Measurements from ENCODE around the gene CCN6.

The CCN6 gene

DNA sequence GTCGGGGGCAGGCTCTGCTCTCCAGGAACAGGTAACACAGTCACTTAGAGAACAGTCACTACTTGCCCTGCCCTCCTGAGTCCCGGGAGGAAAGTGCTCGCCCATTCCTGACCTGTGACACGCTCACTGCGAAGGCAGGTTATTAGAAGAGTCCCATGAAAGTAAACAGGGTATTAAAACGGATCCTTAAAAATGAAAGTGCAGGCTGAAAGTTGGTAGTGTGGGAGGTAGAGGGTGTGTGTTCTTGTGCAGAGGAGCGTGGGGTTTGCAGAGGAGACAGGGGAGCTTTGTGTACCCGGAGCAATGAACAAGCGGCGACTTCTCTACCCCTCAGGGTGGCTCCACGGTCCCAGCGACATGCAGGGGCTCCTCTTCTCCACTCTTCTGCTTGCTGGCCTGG is at the start of gene CCN6:
Gene CCN6, plus strand, starts transcription at position 104 of the 400 bp plus-strand sequence. Its CDS starts 254 bp downstream, at position 358.
- no peak for DNase-seq

DNA sequence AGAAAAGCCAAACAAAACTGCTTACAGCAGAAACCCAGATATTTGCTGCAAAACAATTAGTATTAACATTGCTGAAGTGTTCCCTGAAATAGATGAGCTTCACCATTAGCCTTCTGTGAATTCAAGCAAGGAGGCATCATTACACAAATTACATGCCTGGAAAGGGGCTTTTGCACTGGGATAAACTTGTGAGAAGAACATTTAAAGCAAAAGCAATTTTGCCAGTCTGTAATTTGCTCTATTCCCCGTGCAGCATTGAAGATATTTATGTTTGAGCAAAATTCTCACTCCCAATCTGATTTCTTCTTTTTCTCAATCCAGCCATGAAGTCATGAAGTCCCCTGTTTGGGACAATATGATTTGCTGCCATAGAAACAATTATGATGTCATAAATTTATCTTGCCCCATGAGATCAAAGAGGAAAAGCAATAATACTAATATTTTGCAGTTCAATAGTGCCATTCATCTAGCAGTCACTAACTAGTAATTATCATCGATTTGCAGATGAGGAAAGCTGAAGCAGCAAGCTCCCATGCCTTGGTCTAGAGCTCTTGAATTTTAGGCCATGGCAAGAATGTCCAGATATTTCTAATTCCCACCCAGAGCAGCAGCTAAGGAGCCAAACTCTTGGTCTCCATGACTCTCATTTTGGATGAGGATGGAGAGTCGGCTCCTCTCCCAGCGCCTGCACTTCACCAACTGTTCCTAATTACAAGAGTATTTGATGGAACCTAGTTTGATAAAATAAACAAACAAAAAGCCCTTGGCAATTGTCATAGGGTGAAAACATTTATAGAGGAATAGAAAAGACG is 49.5 kb upstream of the CCN6 start:
- DNase-seq: no peak

DNA sequence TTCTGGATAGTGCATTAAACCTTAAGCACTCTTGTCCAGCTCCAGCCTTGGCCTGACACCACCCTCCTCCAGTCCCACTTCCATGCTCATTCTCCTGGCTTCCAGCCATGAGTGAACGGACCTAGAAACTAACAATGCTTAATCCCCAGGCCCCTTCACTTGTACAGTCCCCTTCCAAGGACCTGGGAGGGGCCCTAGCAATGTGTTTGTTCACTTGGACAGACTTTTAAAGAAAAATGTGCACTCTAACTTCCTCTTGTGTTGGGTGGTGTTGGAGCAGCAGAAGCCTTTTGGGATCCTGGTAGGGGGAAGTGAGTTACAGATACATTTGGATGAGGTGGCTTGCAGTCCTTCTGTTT is 48.9 kb upstream of the CCN6 start:
- DNase-seq: no peak

DNA sequence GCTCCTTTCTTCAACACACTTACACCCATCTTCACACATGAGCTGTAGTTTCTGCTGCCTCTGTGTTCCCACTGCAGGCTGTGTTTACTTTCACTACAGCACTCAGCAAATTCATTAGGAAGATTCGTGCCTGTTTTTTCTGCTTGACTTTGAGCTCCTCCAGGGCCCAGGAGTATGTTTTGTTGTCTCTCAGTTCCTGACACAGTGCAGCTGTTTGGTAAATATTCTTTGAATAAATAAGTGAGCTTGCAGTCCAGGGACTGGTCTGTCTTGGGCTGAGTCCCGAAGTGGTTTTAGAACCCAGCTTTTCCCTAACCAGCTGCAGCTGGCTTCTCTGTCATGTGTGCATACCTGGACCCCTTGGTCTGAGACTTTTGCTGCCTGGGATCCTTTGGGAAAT is 46.6 kb upstream of the CCN6 start:
- no peak for DNase-seq

DNA sequence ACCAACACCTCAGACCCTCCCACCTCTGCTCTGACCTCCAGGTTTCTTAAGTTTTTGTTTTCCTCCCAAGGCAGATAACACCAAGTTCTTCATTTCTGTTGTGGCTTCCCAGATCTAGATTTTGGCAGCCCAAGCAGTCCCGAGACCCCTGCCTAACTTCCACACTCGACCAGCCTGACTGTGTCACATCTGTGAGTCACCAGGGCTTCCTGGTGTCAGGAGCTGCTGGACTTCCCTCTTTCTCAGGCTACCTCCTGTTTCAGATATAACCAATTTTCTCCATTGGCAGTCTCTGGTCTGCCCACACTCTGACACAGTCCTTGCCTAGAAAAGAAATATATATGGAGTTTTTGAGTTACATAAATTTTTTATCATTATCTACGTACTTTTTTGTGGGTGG is 46.1 kb upstream of the CCN6 start:
- no peak for DNase-seq

DNA sequence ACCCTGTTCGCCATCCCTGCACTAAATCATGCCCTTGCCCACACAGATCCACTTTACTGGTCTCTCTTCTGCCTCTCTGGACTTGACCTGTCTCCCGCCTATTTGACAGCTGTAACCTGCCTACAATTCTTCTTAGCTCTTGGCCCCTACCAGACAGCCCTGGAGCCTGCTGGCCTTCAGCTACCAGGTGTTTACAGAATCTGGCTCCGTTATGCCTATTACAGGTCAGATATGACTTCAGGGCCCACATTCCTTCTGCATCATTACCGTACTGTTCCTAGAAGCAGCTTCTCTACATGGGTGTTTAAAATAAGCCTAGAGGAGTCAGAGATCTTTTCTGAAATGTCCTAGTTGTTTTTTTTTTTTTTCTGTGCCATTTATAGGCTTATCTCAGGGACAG is 45.4 kb upstream of the CCN6 start:
- DNase-seq: no peak

DNA sequence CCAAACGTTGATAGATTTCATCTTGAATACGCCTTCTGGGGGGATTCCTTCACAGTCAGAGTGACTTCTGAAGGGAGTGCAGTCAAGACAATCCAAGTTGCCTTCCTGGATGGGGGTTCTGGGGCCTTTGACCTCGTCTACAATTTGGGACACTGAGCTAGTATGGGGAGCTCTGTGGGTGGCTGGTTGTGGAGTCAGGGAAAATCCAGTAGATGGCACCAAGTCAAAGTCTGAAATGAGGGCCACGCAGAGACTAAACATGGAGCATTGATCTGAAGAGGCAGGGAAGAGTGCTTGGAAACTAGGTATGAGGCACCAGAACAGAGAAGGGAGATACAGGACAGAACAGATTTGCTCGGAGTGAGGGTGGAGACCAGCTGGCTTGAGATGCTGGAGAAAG is 43.6 kb upstream of the CCN6 start:
- DNase-seq: no peak

DNA sequence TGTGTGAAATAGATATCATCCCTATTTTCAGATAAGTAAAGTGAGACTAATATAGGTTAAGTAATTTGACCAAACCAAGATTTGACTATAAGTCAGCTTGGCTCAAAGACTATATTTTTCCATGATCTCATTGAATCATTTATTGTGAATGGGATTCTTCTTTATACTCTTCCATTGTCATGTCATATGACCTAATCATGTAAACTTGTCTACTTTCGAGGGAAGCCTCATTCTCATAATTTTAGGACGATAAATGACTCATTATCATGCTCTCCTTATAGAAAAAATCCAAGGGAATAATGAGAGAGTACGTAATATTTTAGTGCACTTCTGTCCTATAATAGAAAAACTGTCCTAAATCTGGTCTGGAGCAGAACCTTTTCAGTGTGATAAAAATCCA is 40.9 kb upstream of the CCN6 start:
- no peak for DNase-seq

DNA sequence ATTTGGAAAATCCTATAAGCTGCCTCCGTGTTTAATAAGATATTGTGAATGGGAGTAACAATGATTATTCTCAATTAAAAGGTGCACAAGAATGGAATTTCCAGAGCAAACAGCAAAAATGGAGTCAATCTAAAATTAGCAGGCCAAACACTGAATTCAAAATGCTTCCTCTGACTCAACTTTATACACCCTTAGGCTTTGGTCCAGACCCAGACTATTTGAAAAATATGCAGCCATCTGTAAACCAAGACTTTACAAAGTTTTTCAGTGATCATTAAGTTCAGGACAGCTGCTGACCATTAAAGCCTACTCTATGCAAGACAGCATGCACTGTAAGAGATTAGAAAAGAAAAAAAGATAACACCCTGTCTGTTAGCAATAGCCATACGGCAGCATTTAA is 39.4 kb upstream of the CCN6 start:
- no peak for DNase-seq

DNA sequence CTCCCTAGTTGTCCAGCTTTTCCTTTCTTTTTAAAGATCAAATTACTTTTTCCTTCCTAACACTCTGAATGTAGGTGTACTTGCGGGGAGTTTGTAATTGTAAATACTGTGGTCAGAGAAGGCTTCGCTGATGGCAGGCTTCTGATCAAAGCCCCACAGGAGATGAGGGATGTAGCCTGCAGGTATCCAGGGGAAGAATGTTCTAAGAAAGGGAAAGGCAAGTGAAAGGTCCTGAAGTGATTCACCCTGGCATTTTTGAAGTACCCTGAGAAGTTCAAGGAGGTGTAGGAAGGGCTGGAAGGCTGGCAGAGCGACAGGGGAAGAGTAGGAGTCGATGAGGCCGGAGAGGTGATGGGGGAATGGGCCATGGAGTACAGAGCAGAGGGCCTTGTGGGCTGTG is 38.2 kb upstream of the CCN6 start:
- no peak for DNase-seq

DNA sequence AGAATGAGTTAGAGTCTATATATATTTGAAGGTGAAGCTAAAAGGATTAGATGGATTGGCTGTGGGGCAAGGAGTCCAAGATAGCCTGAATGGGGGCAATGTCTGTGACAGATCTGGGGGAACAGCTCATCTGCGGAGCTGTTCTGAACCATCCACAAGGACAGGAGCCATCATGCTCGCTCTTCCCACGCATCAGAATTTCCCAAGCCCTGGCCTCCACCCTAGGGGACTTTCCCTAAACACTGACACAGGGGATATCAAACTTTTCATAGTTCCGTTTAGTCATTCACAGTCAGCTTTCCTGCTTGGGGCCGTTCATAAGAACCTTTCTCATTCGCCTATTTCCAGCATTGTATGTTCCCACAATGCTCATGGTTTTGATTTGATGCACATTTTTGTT is 37.6 kb upstream of the CCN6 start:
- DNase-seq: no peak

DNA sequence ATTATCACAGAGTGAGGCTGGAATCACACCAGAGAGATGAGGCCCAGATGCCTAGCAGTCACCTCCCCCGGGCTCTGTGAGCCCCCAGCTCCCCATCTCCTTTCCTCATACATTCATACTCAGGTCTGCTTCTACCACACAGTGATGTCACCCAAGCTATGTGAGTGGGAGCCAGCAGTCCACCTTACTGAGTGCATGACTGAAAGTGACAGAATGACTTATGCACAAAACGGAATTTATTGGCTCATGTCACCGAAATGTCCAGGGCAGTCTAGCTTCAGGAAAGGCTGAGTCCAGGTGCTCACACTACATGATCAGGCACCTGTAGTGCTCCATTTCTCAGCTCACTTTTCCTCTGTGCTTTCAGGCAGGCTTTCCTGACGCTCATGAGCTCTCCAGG is 36.7 kb upstream of the CCN6 start:
- no peak for DNase-seq

DNA sequence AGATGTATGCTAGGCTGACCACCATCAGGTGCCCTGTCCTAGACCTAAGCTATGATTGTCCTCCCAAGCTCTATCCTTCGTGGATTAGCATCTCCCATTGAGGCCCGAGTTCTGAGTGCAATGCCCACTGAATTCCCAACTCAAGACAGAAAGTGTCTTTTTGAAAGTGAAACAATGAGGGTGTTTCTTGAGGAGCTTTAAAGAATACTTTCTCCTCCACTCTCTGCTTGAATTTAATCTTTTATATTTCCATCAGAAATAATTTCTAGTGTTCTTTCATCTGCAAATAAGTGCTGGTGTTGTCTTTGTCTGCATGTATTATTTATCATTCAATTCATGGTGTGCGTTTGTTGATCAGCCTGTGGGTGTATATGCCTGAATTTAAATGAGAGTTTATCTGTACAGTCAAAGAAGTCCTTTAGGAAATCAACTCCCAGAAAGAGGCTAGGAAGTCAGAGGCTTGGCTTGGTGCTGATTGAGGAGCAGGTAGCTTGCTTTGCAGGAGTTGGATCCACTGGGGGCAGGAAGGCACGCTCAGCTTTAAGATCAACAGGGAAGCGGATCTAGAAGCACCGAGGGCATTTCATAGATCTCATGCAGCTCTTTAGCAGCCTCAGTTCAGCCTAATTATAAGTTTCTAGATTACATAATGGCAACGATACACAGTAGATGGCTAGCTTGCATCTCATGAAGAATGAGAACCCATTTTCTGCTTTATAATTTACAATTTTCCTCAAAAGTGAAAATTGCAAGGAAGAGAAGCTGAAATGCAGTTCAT is 36.0 kb upstream of the CCN6 start:
- no peak for DNase-seq

DNA sequence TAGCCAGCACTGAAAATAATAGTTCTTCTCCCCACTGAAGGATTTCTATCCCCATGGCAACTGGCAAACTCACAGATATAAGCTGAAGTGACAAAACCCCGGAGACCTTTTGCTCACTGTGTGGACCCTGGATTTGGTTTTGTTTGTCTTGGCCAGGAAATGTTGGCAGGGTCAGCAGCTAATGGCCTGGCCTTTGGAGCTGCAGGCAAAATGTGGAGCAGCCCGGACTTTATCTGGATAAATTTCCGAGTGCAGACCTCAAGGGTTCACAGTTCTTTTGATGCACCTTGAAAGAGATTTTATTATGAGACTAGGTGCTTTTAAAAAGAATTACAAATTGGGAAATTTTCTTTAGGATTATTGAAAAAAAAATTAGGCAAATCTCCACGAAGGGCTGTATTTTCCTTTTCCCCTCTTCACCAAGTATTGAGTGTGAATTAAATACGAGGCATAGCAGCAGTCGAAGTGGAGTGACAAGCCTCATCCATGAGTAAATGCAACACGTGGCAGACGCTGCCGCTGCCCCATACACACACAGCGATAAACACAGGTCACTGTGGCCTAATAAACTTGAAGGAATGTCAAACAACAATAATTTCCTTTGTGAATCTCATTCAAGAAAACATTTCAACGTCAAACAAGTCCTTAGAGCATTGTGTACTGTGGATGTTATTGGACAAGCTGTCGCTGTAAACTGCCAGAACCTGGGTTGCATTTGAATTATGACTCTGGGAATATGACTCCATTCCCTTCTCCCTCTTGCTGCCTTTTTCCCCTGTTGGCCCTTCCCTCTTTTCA is 35.1 kb upstream of the CCN6 start:
- no peak for DNase-seq

DNA sequence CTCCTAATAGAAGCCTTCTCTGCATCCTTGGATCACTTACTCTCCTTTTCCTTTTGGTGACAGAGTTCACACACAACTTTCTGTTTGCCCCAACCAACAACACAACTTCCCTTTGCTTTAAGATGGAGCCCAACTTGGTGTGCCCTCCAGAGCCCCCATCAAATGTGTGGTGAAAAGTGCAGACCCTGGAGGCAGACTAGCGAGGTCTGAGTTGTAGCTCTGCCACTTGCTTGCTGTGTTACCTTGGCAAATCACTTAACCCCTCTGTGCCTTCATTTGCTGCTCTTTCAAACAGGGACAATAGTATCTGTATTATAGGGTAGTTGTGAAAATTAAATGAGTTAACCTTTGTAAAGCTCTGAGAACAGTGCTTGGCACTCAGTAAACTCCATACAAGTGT is 34.3 kb upstream of the CCN6 start:
- no peak for DNase-seq

DNA sequence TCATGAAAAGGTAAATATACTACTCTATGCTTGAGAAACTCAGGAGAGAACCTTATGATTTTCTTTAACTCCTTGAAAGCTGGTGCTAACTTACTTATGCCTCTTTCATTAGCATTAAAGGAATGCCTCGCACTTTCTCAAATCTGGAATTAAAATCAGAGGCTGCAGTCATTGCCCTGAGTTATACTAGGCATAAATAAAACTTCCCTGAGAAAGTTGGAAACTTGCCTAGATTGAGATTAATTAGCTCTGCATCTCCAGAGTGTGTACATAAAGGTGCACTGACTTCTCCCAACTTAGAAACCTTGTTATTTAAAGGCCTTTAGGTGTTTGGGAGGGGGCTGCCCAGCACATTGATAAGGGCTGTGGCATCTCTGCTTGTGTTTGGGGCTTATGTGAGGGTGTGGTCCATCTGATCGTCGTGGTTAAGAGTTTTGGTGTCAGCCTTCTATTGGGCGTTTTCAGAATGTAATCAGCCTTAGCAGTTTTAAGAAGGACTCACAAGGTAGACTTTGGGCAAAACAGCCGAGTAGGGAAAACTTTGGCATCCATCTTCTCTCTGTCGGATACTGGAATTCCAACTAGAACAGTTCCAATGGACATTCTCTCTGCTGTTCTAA is 32.1 kb upstream of the CCN6 start:
- no peak for DNase-seq

DNA sequence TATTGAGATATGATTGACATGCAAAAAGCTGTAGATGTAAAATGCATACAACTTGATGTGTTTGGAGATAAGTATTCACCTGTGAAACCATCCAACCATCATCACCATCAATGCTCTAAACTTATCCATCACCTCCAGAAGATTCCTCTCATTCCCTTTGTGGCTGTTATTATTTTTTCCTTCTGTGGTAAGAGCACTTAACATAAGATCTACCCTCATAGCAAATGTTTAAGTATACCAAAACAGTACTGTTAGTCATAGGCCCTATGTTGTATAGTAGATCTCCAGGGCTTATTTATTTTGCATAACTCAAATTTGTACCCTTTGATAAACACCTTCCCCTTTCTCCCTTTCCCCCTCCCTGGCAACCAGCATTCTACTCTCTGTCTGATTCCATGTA is 31.2 kb upstream of the CCN6 start:
- no peak for DNase-seq

DNA sequence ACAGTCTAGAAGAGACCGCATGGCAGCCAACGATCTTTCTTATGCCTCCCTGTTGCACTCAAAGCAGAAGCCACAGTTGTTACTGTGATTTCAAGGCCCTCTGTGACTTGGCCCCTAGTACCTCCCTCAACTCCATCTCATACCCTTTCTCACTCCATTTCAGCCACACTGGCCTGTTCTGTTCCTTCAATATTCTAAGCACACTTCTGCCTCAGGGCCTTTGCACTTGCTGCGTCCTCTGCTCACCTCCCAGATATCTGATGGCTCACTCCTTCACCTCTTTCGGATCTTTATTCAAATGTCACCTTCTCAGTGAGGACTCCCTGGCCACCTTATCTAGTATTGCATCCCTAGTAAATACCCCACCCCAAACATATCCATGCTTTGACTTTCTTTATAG is 29.4 kb upstream of the CCN6 start:
- DNase-seq: no peak

DNA sequence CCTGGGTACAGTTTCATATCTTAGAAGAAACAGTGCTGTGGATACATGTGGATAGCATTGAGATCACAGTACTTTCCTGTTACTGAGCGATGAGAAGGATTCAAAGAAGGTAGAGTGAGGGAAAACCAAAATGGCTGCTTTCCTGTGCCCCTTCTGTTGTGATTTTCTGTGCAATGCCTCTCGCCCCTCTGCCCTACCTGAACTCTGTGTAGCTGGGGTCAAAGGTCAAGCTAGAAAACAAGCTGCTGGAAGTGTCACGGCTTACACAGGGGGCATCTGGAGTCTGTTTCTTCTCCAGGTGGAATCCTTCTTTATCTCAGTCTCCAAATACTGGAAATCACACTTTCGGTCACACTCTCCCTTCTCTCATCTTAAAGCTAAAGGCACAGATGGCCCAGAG is 27.0 kb upstream of the CCN6 start:
- no peak for DNase-seq

DNA sequence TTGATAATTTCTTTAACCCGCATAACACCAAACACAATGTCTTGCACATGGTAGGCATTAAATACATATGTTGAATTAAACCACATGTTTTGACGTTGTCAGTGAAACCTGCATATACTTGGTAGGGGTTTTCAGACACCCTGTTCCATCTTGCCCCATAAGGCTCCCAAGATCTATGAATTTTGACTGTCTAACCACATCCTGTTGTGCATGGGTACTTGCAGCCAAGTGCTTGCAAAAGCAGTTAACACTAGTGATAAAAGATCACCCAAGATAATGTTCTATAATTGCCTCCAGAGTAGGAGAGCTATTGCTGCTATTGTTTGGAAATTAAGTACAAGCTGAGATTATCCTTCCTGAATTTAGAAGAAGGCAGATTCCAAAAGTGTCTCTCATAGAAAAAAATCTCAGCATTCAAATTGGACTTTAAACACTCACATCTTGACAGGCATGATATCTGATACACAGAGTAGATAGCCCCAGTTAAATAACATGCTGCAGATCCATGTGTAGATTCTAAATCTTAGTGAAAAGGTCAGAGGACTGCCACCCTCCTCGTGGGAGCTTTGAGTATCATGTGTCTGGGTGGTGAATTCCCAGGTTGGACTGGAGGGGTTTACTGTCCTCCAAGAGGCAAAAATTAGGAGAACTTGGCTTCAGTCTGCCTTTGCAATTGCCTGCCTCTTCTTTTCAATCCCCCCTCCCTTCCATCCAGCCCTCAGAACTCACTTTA is 25.8 kb upstream of the CCN6 start:
- no peak for DNase-seq

DNA sequence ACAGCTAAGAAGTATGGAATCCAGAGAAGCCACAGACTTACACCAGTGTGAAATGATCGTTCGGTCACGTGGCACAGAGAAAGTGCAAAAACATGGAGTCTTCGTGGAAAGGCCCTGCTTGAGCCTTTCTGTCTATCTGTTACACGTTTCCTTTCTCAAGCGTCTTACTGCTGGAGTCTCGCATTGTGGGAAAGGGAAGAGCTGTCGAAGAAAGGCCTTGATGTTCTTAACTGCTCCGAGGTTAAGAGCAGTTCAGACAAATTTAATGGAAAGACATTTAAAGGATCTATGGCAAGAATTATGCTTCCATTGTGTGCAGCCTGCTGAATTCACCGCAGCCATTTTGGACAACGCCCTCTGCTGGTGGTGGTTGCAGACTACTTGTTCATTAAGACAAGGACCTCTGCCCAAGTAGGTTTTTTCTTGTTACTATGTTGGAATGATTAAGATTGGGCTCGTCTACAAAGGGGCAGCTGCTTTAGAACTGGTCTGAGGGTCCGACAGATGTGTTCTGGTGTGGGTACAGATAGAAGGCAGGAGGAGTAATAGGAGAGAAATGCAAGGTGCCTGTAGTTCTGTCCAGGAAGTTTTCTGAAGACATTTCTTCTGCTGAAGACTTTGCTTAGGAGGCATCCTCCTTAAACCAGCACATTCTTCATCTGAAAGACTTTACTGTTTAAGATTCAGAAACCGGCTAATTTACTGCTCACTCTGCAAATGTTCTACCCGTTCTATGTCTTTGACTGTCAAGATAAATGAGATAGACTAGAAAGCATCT is 24.7 kb upstream of the CCN6 start:
- DNase-seq: no peak
